Measurements from ENCODE around the gene SVEP1.

Gene SVEP1

DNA sequence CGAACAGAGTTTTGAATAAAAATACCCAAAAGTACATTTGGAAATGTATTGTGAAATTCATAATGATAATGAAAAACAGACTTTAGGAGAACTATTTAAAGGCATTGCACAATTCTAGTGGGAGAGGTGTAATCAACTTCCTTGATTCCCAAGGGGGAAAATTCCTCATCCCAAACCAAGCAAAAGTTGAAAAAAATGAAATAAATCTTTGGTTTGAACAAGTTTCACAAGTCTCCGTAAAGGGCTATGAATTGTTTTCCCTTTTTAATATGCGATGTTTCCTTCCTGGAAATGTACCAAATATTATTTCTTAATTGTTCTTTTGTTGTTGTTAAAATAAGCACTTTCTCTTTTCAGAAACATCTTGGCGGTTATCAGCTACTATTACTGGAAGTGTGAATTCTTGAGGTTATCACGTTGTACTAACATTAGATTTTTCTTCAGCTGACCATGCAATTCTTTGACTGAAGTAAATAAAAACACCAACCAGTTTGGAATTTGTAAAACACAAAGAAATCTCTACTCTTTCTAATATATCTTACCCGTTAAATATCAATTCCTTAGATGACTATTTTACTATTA is 59.3 kb downstream of the SVEP1 start:
- DNase-seq: no peak

GRCh38 chr9:110517483-110517882 is 62.1 kb downstream of the SVEP1 start:
- DNase-seq: no peak

GRCh38 chr9:110514897-110515296 is 64.6 kb downstream of the SVEP1 start:
- DNase-seq: no peak

- DNase-seq: no peak
These were observed 66.7 kb downstream of the SVEP1 start for GRCh38 chr9:110512817-110513216.

- no peak for DNase-seq
These were observed 69.7 kb downstream of the SVEP1 start for GRCh38 chr9:110509792-110510191.

GRCh38 chr9:110502842-110503241 is 76.7 kb downstream of the SVEP1 start:
- DNase-seq: no peak

GRCh38 chr9:110499608-110500007 is 79.9 kb downstream of the SVEP1 start:
- no peak for DNase-seq

GRCh38 chr9:110487196-110487595 is 92.3 kb downstream of the SVEP1 start:
- no peak for DNase-seq

GRCh38 chr9:110486218-110486617 is 93.3 kb downstream of the SVEP1 start:
- DNase-seq: no peak

DNA sequence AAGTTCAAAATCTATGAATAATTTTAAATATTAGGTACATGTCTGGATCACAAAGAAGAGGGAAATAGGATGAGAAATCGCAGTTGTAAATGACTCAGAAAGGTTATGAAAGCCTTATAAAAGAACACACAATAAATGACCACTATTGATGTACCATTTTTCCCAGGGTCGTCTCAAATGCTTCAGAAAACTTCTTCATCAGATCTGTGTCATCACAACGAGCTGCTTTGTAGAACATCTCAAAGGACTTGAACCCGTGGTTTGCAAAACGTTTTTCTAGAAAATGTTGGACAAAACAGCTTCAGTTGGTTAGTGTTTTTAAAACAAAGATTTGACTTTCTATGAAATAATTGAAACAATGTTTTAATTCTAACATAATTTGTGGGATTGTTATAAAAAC is 100.1 kb downstream of the SVEP1 start:
- no peak for DNase-seq

DNA sequence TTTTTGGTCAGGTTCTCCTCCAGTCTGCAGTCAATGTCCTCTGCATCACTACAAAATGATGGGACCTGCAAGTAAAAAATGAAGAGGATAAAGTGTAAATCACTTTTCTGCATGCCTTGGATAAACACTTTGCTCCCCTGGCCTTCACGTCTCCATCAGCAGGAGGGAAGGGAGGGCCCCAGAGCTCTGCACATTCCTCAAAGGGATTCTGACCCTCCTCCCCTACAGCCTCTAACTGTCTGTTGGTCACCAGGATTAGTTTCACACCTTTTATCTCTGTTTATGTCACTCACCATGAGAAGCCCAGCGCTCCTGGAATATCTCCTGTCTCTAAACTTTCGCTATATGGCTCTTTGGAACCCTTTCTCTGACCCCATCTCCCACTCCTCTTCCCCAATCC is 103.3 kb downstream of the SVEP1 start:
- DNase-seq: no peak

- no peak for DNase-seq
These were observed 107.4 kb downstream of the SVEP1 start for GRCh38 chr9:110472111-110472510.

- DNase-seq: no peak
These were observed 110.6 kb downstream of the SVEP1 start for GRCh38 chr9:110468950-110469349.

GRCh38 chr9:110465190-110465589 is 114.4 kb downstream of the SVEP1 start:
- no peak for DNase-seq

DNA sequence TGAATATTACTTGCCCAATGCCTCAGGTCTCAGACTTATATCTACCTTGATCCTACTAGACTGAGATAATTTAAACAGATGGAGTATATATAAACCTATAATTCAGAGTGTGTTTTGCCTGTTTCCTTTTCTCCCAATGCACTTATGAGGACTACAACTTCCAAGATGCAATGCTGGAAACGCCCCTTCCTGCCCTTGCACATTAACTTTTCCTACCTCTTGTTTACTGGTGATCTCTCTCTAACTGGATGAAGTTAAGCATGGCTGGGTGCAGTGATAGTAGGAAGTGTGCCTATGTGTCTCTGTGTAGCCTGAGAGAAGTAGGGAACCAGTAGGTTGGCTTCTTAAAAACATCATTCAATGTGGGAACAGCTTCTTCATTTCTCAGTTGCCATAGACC is 115.2 kb downstream of the SVEP1 start:
- DNase-seq: no peak

DNA sequence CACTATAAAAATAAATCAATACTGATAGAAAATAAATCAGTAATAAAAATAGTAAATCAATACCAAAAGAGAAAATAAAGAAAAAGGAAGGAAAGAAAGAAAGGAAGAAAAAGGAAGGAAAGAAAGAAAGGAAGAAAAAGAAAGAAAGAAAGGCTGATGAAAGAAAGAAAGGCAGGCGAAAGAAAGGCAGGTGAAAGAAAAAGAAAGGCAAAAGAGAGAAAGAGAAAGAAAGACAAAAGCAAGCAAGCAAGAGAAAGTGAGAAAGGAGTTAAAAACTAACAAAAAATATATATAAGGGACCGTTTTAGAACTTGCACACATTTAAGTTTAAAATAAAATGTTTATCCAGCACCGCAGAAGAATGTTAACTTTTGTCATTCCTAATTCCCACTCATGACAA is 116.0 kb downstream of the SVEP1 start:
- DNase-seq: no peak

DNA sequence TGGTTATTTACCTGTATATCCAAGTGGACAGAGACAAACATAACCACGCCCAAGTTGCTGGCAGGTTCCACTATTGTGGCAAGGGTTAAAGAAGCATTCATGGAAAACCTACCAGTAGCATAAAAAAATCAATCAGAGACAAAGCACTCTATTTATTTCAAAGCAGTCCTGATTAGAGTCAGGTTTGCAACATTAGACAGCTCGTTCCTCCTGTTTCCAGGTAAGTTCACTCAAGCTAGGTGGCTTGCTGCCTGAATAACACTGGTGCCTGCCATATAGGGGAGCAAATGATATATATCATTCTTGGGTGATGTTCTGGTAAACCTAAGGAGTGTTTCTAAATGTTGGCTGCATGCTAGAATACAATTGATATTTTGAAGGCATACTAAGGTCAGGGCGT is 122.3 kb downstream of the SVEP1 start:
- DNase-seq: no peak

GRCh38 chr9:110456681-110457080 is 122.9 kb downstream of the SVEP1 start:
- no peak for DNase-seq

GRCh38 chr9:110455860-110456259 is 123.7 kb downstream of the SVEP1 start:
- DNase-seq: no peak

DNA sequence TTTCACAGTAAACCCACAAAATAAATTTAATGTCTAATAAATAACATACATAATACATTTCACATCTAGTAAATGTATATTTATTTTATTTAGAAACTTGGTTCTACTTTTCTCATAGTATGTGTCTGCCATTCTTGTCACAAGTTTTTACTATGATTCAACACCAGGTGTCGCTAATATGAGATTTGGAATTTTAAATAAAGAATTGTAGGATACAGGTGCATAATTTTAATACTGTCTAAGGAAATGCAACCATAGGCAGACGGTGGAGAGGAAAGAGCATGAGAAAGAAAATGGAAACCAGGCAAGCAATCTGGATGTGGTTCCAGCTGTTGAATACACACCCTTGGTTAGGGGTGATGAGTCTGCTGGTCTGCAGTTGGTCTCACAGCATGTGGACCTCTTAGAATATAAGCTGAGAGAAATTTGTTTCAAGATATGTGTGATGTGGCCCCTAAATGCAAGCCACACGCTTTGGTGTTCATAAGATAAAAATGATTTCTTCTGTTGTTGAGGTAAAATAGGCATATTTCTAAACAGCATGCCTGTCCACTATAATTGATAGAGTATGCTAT is 127.2 kb downstream of the SVEP1 start:
- no peak for DNase-seq

- DNase-seq: no peak
These were observed 127.8 kb downstream of the SVEP1 start for GRCh38 chr9:110451726-110452125.

DNA sequence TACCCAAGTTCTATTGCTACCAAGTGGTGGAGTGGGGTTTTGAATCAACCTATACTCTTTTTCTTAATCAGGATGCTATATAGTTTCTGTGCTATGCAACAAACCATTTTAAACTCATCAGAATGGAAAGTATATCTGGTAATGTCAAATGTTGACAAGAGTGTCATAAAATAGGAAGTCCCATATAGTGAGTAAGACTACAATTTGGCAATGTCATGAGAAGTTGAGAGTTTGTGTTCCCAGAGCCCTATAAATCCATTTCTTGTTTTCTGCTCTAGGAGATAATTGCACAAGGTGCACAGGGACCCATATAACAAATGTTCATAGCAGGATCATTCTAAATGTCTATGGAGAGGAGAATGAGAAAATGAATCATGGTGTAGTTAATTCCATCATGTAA is 132.1 kb downstream of the SVEP1 start:
- DNase-seq: no peak

- DNase-seq: no peak
These were observed 133.4 kb downstream of the SVEP1 start for GRCh38 chr9:110446171-110446570.

DNA sequence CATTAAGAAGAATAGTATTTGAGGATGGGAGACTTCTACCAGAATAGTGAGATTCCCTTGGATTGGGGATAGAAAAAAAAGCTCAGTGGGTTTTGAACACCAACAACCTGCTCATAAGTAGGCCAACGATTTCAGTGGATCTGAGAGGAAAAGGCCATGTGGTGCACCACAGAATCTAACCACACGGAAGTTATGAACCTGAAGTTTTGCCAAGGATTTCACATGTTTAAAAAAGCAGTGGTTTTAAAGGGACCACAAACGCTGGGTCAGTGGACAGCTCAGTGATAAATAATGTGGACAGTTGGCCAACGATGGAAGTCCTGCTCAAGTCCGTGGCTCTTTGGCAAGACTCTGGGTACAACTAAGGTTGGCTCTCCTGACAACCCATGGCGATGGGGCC is 134.6 kb downstream of the SVEP1 start:
- DNase-seq: no peak

DNA sequence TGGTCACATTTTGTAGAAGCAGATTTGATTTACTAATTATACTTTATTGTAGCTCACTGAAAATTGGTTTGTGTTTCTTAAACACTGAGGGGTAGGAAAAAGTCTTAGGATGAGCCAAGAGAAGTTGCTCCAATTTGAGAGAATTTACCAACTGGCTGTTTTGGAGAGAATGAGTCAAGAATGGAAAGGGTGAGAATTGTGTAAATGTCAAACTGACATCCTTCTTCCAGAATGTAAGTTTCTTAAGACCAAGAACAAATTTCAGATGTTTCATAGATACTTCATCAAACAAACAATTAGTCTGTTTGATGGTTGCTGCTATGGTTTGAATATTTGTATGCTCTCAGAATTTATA is 135.7 kb downstream of the SVEP1 start:
- no peak for DNase-seq

Measured in SHP77 treated with DMSO at 0.1 percent for 48 hours (cell line).